SJCRH30 (cell line): Measurements from ENCODE around the gene STARD7. TPM values are rescaled to one million over a fixed set of nuclear protein-coding genes. Genes with fewer than 3 reads are reported as not detected.

ENCODE experiments used
- DNase-seq, 2 experiments: peaks; one replicate each; pipeline ENCODE4 v3.0.0-alpha.2; 2015 to 2020
- H3K27ac ChIP-seq: fragments of 250-450 bp; sonication (Bioruptor Pico); 2 replicates; pipeline ENCODE4 v1.5.1; 2020; ENCODE audit warnings: mild to moderate bottlenecking, moderate library complexity
- H3K27me3 ChIP-seq: fragments of 250-450 bp; sonication (Bioruptor Pico); 2 replicates; pipeline ENCODE4 v1.5.1; 2020; ENCODE audit warnings: mild to moderate bottlenecking, moderate library complexity
- H3K36me3 ChIP-seq: fragments of 250-450 bp; sonication (Bioruptor Pico); 2 replicates; pipeline ENCODE4 v1.5.1; 2020; ENCODE audit warnings: mild to moderate bottlenecking, moderate library complexity
- H3K4me1 ChIP-seq: fragments of 250-450 bp; sonication (Bioruptor Pico); 2 replicates; pipeline ENCODE4 v1.5.1; 2020; ENCODE audit warnings: mild to moderate bottlenecking, moderate library complexity
- H3K4me3 ChIP-seq: fragments of 250-450 bp; sonication (Bioruptor Pico); 2 replicates; pipeline ENCODE4 v1.5.1; 2020; ENCODE audit warnings: mild to moderate bottlenecking, moderate library complexity
- H3K9me3 ChIP-seq: fragments of 250-450 bp; sonication (Bioruptor Pico); replicated peaks from 2 replicates; pipeline ENCODE4 v1.5.1; 2020; ENCODE audit warnings: mild to moderate bottlenecking, moderate library complexity
- total RNA-seq: library from RNA; depleted of rRNA; stranded (reverse); fragments of >200 nt; shearing (Covaris generic); gene quantifications from 2 replicates; pipeline ENCODE4 v1.2.3, GENCODE V29; 2014; rRNA removed

STARD7 gene
- total RNA-seq, 1 experiment from 2014 or later: 243 TPM

- no peak overlapping the region for H3K27ac ChIP-seq
- H3K9me3 ChIP-seq: no peaks in the 10 kb centered on the region
- DNase-seq: no peak
- no peaks in the 10 kb centered on the region for H3K36me3 ChIP-seq
- no peak overlapping the region for H3K4me3 ChIP-seq
- no peaks in the 10 kb centered on the region; the same call in 1 of the 2 replicates for H3K27me3 ChIP-seq
- H3K4me1 ChIP-seq: peaks cover 7% of the 10 kb centered on the region; the same call in 1 of the 2 replicates
Observed at GRCh38 chr2:96137321-96138178, 71.1 kb downstream of the STARD7 start.

- Histone ChIP-seq H3K27me3 (no peaks in the 10 kb centered on the region; the same call in 1 of the 2 replicates), H3K27ac (no peak overlapping the region), H3K4me3 (no peak overlapping the region), H3K4me1 (peaks cover 7% of the 10 kb centered on the region; the same call in 1 of the 2 replicates), H3K9me3 (no peaks in the 10 kb centered on the region), H3K36me3 (no peaks in the 10 kb centered on the region)
- peak; percentile 67 to 73 for DNase-seq
Observed at GRCh38 chr2:96136129-96136720, 72.4 kb downstream of the STARD7 start.

GRCh38 chr2:96135621-96136020 lies 73.0 kb downstream of the STARD7 start:
- Histone ChIP-seq H3K4me1 (peaks cover 7% of the 10 kb centered on the region; the same call in 1 of the 2 replicates), H3K36me3 (no peaks in the 10 kb centered on the region), H3K27me3 (no peaks in the 10 kb centered on the region; the same call in 1 of the 2 replicates), H3K4me3 (no peak overlapping the region), H3K27ac (no peak overlapping the region), H3K9me3 (no peaks in the 10 kb centered on the region)
- no peak for DNase-seq

GRCh38 chr2:96135171-96135570 lies 73.5 kb downstream of the STARD7 start:
- H3K4me1 ChIP-seq: peaks cover 7% of the 10 kb centered on the region; the same call in 1 of the 2 replicates
- H3K4me3 ChIP-seq: no peak overlapping the region
- no peak overlapping the region for H3K27ac ChIP-seq
- no peaks in the 10 kb centered on the region; the same call in 1 of the 2 replicates for H3K27me3 ChIP-seq
- no peaks in the 10 kb centered on the region for H3K9me3 ChIP-seq
- no peak for DNase-seq
- H3K36me3 ChIP-seq: no peaks in the 10 kb centered on the region

Other genes starting within 250 kb of the STARD7 start
- gene ANKRD36C, start 217.0 kb downstream of the STARD7 start, total RNA-seq: 16.6 and 28.8 TPM in 2 replicates
- gene GPAT2, start 173.9 kb downstream of the STARD7 start, total RNA-seq: 0.05 and 0.08 TPM in 2 replicates
- gene ADRA2B, start 92.3 kb downstream of the STARD7 start, total RNA-seq: not detected in 2 replicates
- not detected in 2 replicates for gene ASTL, start 70.3 kb downstream of the STARD7 start, total RNA-seq
- gene DUSP2, start 63.4 kb downstream of the STARD7 start, total RNA-seq: 0.67 and 1.0 TPM in 2 replicates
- gene TMEM127, start 57.2 kb upstream of the STARD7 start, total RNA-seq: 16.2 and 17.9 TPM in 2 replicates
- 59.2 and 59.9 TPM in 2 replicates for gene CIAO1, start 57.4 kb upstream of the STARD7 start, total RNA-seq
- gene SNRNP200, start 96.7 kb upstream of the STARD7 start, total RNA-seq: 153 and 157 TPM in 2 replicates
- gene ITPRIPL1, start 116.5 kb upstream of the STARD7 start, total RNA-seq: 26.4 and 27.1 TPM in 2 replicates
- 73.4 and 82.0 TPM in 2 replicates for gene NCAPH, start 126.9 kb upstream of the STARD7 start, total RNA-seq